H1 (cell line): ENCODE results near the gene E2F1. TPM values are rescaled to one million over a fixed set of nuclear protein-coding genes. Genes with fewer than 3 reads are reported as not detected.

Experiments used
- CTCF ChIA-PET: fragments of 300-600 bp; sonication (Branson Sonifier 250); formaldehyde crosslinking; loops from one replicate; lab custom pipeline; 2021; ENCODE audit not compliant: partially characterized antibody; lab: Charles Lee
- POLR2A ChIA-PET: fragments of 300-600 bp; sonication (Branson Sonifier 250); formaldehyde crosslinking; loops from one replicate; lab custom pipeline; 2021; ENCODE audit warnings: inconsistent platforms; ENCODE audit not compliant: partially characterized antibody; lab: Charles Lee
- DNase-seq, 2 experiments: peaks; one replicate each; pipeline versions ENCODE4 v3.0.0 to v3.0.0-alpha.2; 2010 to 2022; ENCODE audit warnings: low spot score in 2 of 2, low read depth in 1 of 2, mixed read lengths in 1 of 2
- FAIRE-seq: peaks from 2 replicates; lab custom pipeline; 2011; peaks lifted over from hg19 to GRCh38; lab: Jason Lieb, UNC
- H2AFZ ChIP-seq: 2 replicates; pipeline ENCODE4 v1.8.1; 2012; ENCODE audit warnings: low read length, inconsistent platforms
- H2AK5ac ChIP-seq: 2 replicates; pipeline ENCODE4 v1.6.1; 2013; ENCODE audit warnings: low read depth, low read length
- H2BK120ac ChIP-seq: replicated peaks from 2 replicates; pipeline ENCODE3; 2013; ENCODE audit warnings: low read depth, low read length, inconsistent platforms
- H2BK12ac ChIP-seq: 2 replicates; pipeline ENCODE4 v1.6.1; 2013; ENCODE audit warnings: low read depth, low read length
- H2BK15ac ChIP-seq: 2 replicates; pipeline ENCODE4 v1.6.1; 2013; ENCODE audit warnings: low read length
- H2BK20ac ChIP-seq: 2 replicates; pipeline ENCODE4 v1.6.1; 2013; ENCODE audit warnings: low read length
- H2BK5ac ChIP-seq: 2 replicates; pipeline ENCODE4 v1.6.1; 2013; ENCODE audit warnings: low read depth, low read length
- H3K14ac ChIP-seq: 2 replicates; pipeline ENCODE4 v1.6.1; 2013; ENCODE audit warnings: inconsistent platforms; ENCODE audit not compliant: insufficient read length
- H3K18ac ChIP-seq: 2 replicates; pipeline ENCODE4 v1.6.1; 2013; ENCODE audit warnings: low read length; ENCODE audit errors: extremely low read depth
- H3K23ac ChIP-seq: 2 replicates; pipeline ENCODE4 v1.6.1; 2013; ENCODE audit warnings: inconsistent platforms; ENCODE audit not compliant: insufficient read length
- H3K23me2 ChIP-seq: 2 replicates; pipeline ENCODE4 v1.6.1; 2013; ENCODE audit warnings: low read depth, low read length
- H3K27ac ChIP-seq: 2 replicates; pipeline ENCODE4 v1.6.1; 2011; ENCODE audit warnings: low read depth, low read length, inconsistent platforms
- H3K27me3 ChIP-seq, 4 experiments: replicated peaks in 1 of 4; 1 replicate in 1 of 4; 2 replicates in 3 of 4; pipeline versions ENCODE4 v1.6.1 to v1.8.1; 2011 to 2013; ENCODE audit warnings: low read length in 3 of 4, mild to moderate bottlenecking in 3 of 4, inconsistent platforms in 2 of 4, mixed read lengths in 2 of 4, moderate library complexity in 1 of 4; ENCODE audit not compliant: control insufficient read depth in 3 of 4, insufficient read depth in 3 of 4; ENCODE audit errors: extremely low read depth in 1 of 4
- H3K36me3 ChIP-seq, 4 experiments: 2 replicates each; pipeline versions ENCODE4 v1.6.1 to v1.8.1; 2011 to 2013; ENCODE audit warnings: mild to moderate bottlenecking in 4 of 4, low read length in 3 of 4, moderate library complexity in 2 of 4, control low read depth in 1 of 4, inconsistent platforms in 1 of 4; ENCODE audit not compliant: insufficient read depth in 4 of 4, control insufficient read depth in 2 of 4
- H3K4ac ChIP-seq: replicated peaks from 2 replicates; pipeline ENCODE3; 2013; ENCODE audit warnings: low read length, low read depth, mixed read lengths, inconsistent platforms; ENCODE audit not compliant: insufficient read length
- H3K4me1 ChIP-seq, 4 experiments: replicated peaks in 1 of 4; 1 replicate in 1 of 4; 2 replicates in 3 of 4; pipeline versions ENCODE4 v1.6.1 to v1.8.1; 2011 to 2013; ENCODE audit warnings: low read length in 3 of 4, inconsistent platforms in 2 of 4, mixed read lengths in 1 of 4; ENCODE audit not compliant: insufficient read depth in 4 of 4, control insufficient read depth in 3 of 4
- H3K4me2 ChIP-seq, 2 experiments: 2 replicates each; pipeline versions ENCODE4 v1.6.1 to v1.8.1; 2011 to 2013; ENCODE audit warnings: low read depth in 2 of 2, low read length in 2 of 2, control low read depth in 1 of 2, inconsistent platforms in 1 of 2, mild to moderate bottlenecking in 1 of 2; ENCODE audit not compliant: insufficient read depth in 1 of 2
- H3K4me3 ChIP-seq, 4 experiments: fragments of 200-600, 300-600 bp in 1 of 4; sonication (generic), shearing (Covaris generic), sonication (Bioruptor Twin) in 1 of 4; 2 replicates each; pipeline versions ENCODE4 v1.5.1 to v1.8.1; 2011 to 2016; ENCODE audit warnings: low read length in 4 of 4, low read depth in 3 of 4, control low read depth in 2 of 4, inconsistent platforms in 2 of 4, mild to moderate bottlenecking in 2 of 4, mixed read lengths in 1 of 4, moderate library complexity in 1 of 4; ENCODE audit not compliant: insufficient read depth in 2 of 4; ENCODE audit errors: extremely low read depth in 1 of 4
- H3K56ac ChIP-seq: replicated peaks from 2 replicates; pipeline ENCODE3; 2013; ENCODE audit warnings: low read depth, mild to moderate bottlenecking, mixed read lengths, low read length, inconsistent platforms; ENCODE audit not compliant: insufficient read length
- H3K79me1 ChIP-seq: 2 replicates; pipeline ENCODE4 v1.6.1; 2013; ENCODE audit warnings: low read depth, low read length, control low read depth
- H3K79me2 ChIP-seq, 2 experiments: 2 replicates each; pipeline versions ENCODE4 v1.6.1 to v1.8.1; 2012 to 2013; ENCODE audit warnings: low read length in 2 of 2, mild to moderate bottlenecking in 2 of 2, inconsistent platforms in 1 of 2; ENCODE audit not compliant: insufficient read depth in 2 of 2, control insufficient read depth in 1 of 2
- H3K9ac ChIP-seq, 4 experiments: replicated peaks in 1 of 4; 1 replicate in 1 of 4; 2 replicates in 3 of 4; pipeline versions ENCODE4 v1.6.1 to v1.8.1; 2011 to 2013; ENCODE audit warnings: low read depth in 3 of 4, low read length in 3 of 4, control low read depth in 2 of 4, mild to moderate bottlenecking in 2 of 4, moderate library complexity in 2 of 4, inconsistent platforms in 1 of 4; ENCODE audit errors: extremely low read depth in 1 of 4
- H3K9me3 ChIP-seq, 2 experiments: 2 replicates each; pipeline versions ENCODE4 v1.6.1 to v1.8.1; 2012 to 2013; ENCODE audit warnings: mild to moderate bottlenecking in 2 of 2, moderate library complexity in 2 of 2, control low read depth in 1 of 2, inconsistent platforms in 1 of 2, low read depth in 1 of 2, low read length in 1 of 2, mixed read lengths in 1 of 2; ENCODE audit not compliant: insufficient read depth in 2 of 2
- H4K20me1 ChIP-seq, 2 experiments: replicated peaks in 1 of 2; 2 replicates each; pipeline versions ENCODE3 to v1.8.1; 2011 to 2013; ENCODE audit warnings: inconsistent platforms in 2 of 2, low read length in 2 of 2, mild to moderate bottlenecking in 1 of 2; ENCODE audit not compliant: insufficient read depth in 2 of 2, control insufficient read depth in 1 of 2
- H4K5ac ChIP-seq: 2 replicates; pipeline ENCODE4 v1.6.1; 2013; ENCODE audit warnings: low read length, low read depth, mixed read lengths, inconsistent platforms; ENCODE audit not compliant: insufficient read length
- H4K8ac ChIP-seq: 2 replicates; pipeline ENCODE4 v1.8.0; 2013; ENCODE audit warnings: mild to moderate bottlenecking, moderate library complexity, low read length, inconsistent platforms; ENCODE audit not compliant: insufficient read depth; ENCODE audit errors: extremely low read depth
- H4K91ac ChIP-seq: replicated peaks from 2 replicates; pipeline ENCODE3; 2013; ENCODE audit warnings: low read length, mixed read lengths, inconsistent platforms; ENCODE audit not compliant: insufficient read length
- ATF2 ChIP-seq: IDR thresholded peaks from 2 replicates; pipeline ENCODE4 v1.6.1; 2012; ENCODE audit warnings: low read length, inconsistent platforms
- CBX8 ChIP-seq: fragments of 300-800, 300-1000 bp; sonication (generic); IDR thresholded peaks from 2 replicates; pipeline ENCODE4 v1.7.1; 2016; ENCODE audit warnings: low read depth, low read length, borderline replicate concordance
- CEBPB ChIP-seq: IDR thresholded peaks from 2 replicates; pipeline ENCODE4 v1.6.1; 2012; ENCODE audit warnings: low read depth, low read length
- CHD1 ChIP-seq: IDR thresholded peaks from 2 replicates; pipeline ENCODE4 v1.6.1; 2012; ENCODE audit warnings: low read depth, low read length, improper control_type of control experiment
- CHD2 ChIP-seq: IDR thresholded peaks from 2 replicates; pipeline ENCODE4 v1.6.1; 2012; ENCODE audit warnings: low read length, improper control_type of control experiment
- EP300 ChIP-seq, 2 experiments: IDR thresholded peaks; 1 replicate in 1 of 2; 2 replicates in 1 of 2; pipeline ENCODE4 v1.6.1; 2011 to 2012; ENCODE audit warnings: low read depth in 2 of 2, low read length in 2 of 2, mild to moderate bottlenecking in 2 of 2, borderline replicate concordance in 1 of 2, inconsistent platforms in 1 of 2, moderate library complexity in 1 of 2
- GABPA ChIP-seq: IDR thresholded peaks from 2 replicates; pipeline ENCODE4 v1.6.1; 2011; ENCODE audit warnings: mild to moderate bottlenecking, low read length, moderate library complexity, borderline replicate concordance; ENCODE audit not compliant: insufficient read depth
- HDAC6 ChIP-seq: IDR thresholded peaks from one replicate; pipeline ENCODE4 v1.7.1; 2012; ENCODE audit warnings: low read depth, mild to moderate bottlenecking, inconsistent platforms, low read length, moderate library complexity
- POLR2AphosphoS5 ChIP-seq: IDR thresholded peaks from 2 replicates; pipeline ENCODE4 v1.6.1; 2011; ENCODE audit warnings: low read depth, low read length
- SIRT6 ChIP-seq: IDR thresholded peaks from one replicate; pipeline ENCODE4 v1.7.1; 2012; ENCODE audit warnings: low read length, inconsistent platforms
- SIX5 ChIP-seq: IDR thresholded peaks from 2 replicates; pipeline ENCODE4 v1.6.1; 2011; ENCODE audit warnings: mild to moderate bottlenecking, low read depth, low read length
- SP1 ChIP-seq: IDR thresholded peaks from 2 replicates; pipeline ENCODE4 v1.6.1; 2011; ENCODE audit warnings: low read depth, low read length
- SRF ChIP-seq: IDR thresholded peaks from 2 replicates; pipeline ENCODE4 v1.6.1; 2011; ENCODE audit warnings: mild to moderate bottlenecking, low read depth, low read length, moderate library complexity
- TAF7 ChIP-seq: optimal IDR thresholded peaks from 2 replicates; pipeline ENCODE3; 2011; ENCODE audit warnings: low read depth, mild to moderate bottlenecking, inconsistent platforms, low read length, moderate library complexity, borderline replicate concordance
- WGBS, 2 experiments: shearing (Covaris generic) in 1 of 2; methylation state at CpG; one replicate each; pipeline versions ENCODE4 v1.1.6 to v1.1.7; 2013 to 2015; ENCODE audit warnings: low lambda C conversion rate in 2 of 2, mixed read lengths in 2 of 2, inconsistent platforms in 1 of 2, low coverage in 1 of 2, missing lambda C conversion rate in 1 of 2; ENCODE audit not compliant: insufficient replicate concordance in 2 of 2, insufficient coverage in 1 of 2, insufficient read length in 1 of 2; ENCODE audit errors: extremely low coverage in 1 of 2, missing lambda C conversion rate in 1 of 2; 5-methylcytosine and 5-hydroxymethylcytosine counted together
- polyA plus RNA-seq, 7 experiments: library from polyadenylated mRNA; depleted of rRNA in 3 of 7; stranded (reverse) in 5 of 7; unstranded in 2 of 7; fragments of >200 nt in 5 of 7; fragments of 200-250 nt in 2 of 7; gene quantifications; 1 replicate in 5 of 7; 2 replicates in 1 of 7; 4 replicates in 1 of 7; pipeline versions ENCODE4 v1.2.1 to v1.2.3, GENCODE V29; 2011 to 2013; ENCODE audit warnings: missing spikeins in 2 of 7, mixed read lengths in 2 of 7
- total RNA-seq: library from RNA; stranded (reverse); fragmentation: NEBNext Ultra II Directional; extraction: Animal tissue kit (Norgen Biotek cat#: 25700); gene quantifications from 2 replicates; pipeline ENCODE4 v1.2.1, GENCODE V29; 2021

E2F1 gene
- total and polyA plus RNA-seq, 2 of the 8 experiments (the other 6 are each of a cell fraction or from before 2014, with no cell fraction given), result 33.4 to 35.8 TPM

GRCh38 chr20:33645396-33645795 is 40.8 kb downstream of the E2F1 start:
- H4K20me1 ChIP-seq, result peaks cover 0 to 4% of the 10 kb centered on the region in 2 experiments
- ChIA-PET POLR2A (no interaction called here), CTCF (no interaction called here)
- WGBS, 2 experiments, result 91% methylated on average over 2 of the region's 2 CpGs; no CpG with 5 or more reads in 1 of the 2 experiments
- no peak overlapping the region for H3K4me3 ChIP-seq
- peaks cover 0 to 16% (median 0%) of the 10 kb centered on the region in 4 experiments; a peak in 2 of 8 replicates for H3K36me3 ChIP-seq
- no peak for DNase-seq
- H2BK12ac ChIP-seq, result no peak overlapping the region
- H3K79me1 ChIP-seq, result no peaks in the 10 kb centered on the region
- FAIRE-seq, result no peak
- peaks cover 2% of the 10 kb centered on the region; the same call in 1 of the 2 replicates for H3K23me2 ChIP-seq
- H3K14ac ChIP-seq, result no peak overlapping the region
- no peak overlapping the region for H2AK5ac ChIP-seq
- H2BK120ac ChIP-seq, result no peak overlapping the region
- no peaks in the 10 kb centered on the region for H3K27me3 ChIP-seq
- no peak overlapping the region for H2AFZ ChIP-seq
- no peaks in the 10 kb centered on the region for H3K4me1 ChIP-seq
- no peak overlapping the region for H3K4ac ChIP-seq
- no peak overlapping the region for H4K8ac ChIP-seq
- H3K9me3 ChIP-seq, result no peaks in the 10 kb centered on the region
- H2BK15ac ChIP-seq, result no peak overlapping the region
- no peak overlapping the region for H3K23ac ChIP-seq
- no peak overlapping the region for H2BK5ac ChIP-seq
- H4K5ac ChIP-seq, result no peak overlapping the region
- H3K56ac ChIP-seq, result no peak overlapping the region
- H4K91ac ChIP-seq, result no peak overlapping the region
- H3K79me2 ChIP-seq, result no peaks in the 10 kb centered on the region
- H3K9ac ChIP-seq, result no peak overlapping the region
- no peak overlapping the region for H3K4me2 ChIP-seq
- H2BK20ac ChIP-seq, result no peak overlapping the region
- H3K18ac ChIP-seq, result no peak overlapping the region
- H3K27ac ChIP-seq, result no peak overlapping the region
- no peak for TF ChIP-seq ATF2
- TF ChIP-seq EP300 (IDR thresholded peaks at IDR 0.05; ENCODE audit: borderline replicate concordance in 1 of 2, low read depth in 2 of 2, low read length in 2 of 2), result no peak
- TF ChIP-seq SP1, result no peak
- TF ChIP-seq CHD1, result no peak
- TF ChIP-seq CBX8, result no peak
- TF ChIP-seq HDAC6, result no peak
- TF ChIP-seq SIX5, result no peak
- no peak for TF ChIP-seq CEBPB
- TF ChIP-seq TAF7, result no peak
- no peak for TF ChIP-seq SRF
- no peak for TF ChIP-seq SIRT6
- TF ChIP-seq GABPA, result no peak
- TF ChIP-seq CHD2, result no peak
- TF ChIP-seq POLR2AphosphoS5, result no peak
